ENCODE measurements around the gene PLA2G3.
"Not testable (repeated sequence)": the region's sequence is repeated elsewhere in the genome, so short reads cannot be mapped to it uniquely, and the experiment has no call there.

The PLA2G3 gene

DNA sequence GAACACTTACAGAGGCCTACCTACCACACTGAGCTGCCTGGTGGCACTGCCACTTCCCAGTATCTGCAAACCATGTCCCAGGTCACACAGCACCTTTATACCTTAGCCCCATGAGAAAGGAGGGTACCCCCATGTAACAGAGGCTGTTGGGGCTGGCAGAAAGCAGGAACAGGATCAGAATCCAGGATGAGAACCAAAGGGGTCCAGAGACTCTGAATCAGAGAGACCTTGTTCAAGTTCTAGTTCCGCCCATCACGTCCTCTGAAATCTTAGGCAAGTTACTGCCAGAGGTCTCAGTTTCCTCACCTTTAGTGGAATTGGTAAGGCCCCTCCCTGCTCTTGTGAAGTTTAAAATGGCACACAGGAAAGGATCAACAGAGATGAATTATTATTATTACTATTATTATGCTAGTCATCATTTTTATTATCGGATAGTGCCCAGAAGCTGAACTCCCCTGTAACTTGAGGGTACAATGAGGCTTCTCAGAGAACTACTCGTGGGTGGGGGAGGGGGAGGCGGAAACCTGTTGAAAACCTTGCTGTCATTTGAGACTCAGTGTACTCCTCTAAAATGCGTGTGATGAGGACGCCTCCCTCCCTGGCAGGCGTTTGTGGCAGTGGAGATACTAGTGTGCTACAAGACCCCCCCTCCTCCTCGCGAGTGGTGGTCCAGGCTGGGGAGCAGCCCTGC is 42.2 kb downstream of the PLA2G3 start:
- no peak for DNase-seq

- not testable (repeated sequence) for DNase-seq
Measured at GRCh38 chr22:31097539-31097938, 42.8 kb downstream of the PLA2G3 start.

GRCh38 chr22:31096657-31097279 is 43.5 kb downstream of the PLA2G3 start:
- DNase-seq, result no peak

GRCh38 chr22:31095637-31096249 is 44.6 kb downstream of the PLA2G3 start:
- DNase-seq, result no peak

- no peak for DNase-seq
Measured at GRCh38 chr22:31094741-31095140, 45.6 kb downstream of the PLA2G3 start.

GRCh38 chr22:31094021-31094551 is 46.2 kb downstream of the PLA2G3 start:
- peak; percentile 11 for DNase-seq

- peak; percentile 44 for DNase-seq
Measured at GRCh38 chr22:31093086-31093850, 47.0 kb downstream of the PLA2G3 start.

DNA sequence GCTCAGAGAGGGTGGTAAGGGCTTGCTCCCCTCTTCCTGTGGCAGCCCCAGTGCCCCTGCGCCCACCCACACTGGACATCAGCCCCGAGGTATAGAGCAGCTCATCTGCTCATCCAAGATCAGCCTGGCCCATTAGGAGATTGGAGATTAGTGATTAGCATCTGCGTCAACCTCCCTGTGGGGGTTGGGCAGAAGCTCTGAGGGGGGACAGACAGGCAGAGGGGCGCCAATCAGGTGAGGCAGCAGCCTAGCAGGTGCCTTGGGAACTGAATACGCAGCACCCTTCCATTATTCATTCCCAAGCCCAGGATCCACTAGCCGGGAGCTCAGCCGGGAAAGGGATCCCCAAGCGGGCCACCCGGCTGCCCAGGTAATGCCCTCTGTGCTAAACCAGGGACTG is 48.1 kb downstream of the PLA2G3 start:
- DNase-seq, result no peak

- no peak for DNase-seq
Measured at GRCh38 chr22:31091106-31091975, 49.0 kb downstream of the PLA2G3 start.

DNA sequence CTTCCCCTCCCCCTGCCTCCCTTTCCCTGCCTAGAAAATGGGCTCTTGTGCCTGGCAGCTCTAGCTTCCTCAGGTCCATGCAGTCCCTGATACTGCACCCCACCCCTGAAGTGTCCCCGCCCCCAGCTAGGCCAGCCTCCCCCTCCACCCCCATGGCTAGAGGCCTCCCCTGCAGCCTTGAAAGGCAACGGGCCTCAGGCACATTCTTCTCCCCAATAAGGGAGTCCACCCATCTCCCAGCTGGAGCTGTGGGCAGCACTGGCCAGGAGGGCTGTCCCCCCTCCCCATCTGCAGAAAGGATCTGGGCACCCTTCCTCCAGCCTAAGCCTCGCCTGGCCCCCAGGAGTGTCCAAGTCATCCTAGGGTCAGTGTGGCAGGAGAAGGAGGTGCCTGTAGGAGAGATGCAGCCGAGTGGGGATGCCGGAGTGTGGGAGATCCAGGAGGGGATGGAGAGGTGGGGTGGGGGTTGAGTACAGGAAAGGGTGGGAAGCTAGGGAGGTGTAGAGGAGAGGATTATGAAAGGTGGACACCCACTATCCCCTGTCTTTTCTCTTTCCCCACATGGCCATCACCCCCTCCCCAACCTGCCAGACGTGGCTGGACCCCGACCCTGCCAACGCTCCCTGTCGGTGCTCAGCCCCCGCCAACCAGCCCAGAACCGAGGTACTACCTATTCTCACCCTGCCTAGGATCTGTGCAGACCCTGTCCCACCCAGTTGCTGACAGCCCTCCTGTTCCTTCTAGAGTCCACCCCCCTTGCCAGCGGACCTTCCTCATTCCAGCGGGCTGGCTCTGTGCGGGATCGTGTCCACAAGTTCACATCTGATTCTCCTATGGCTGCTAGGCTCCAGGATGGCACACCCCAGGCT is 49.9 kb downstream of the PLA2G3 start:
- DNase-seq, result no peak

DNA sequence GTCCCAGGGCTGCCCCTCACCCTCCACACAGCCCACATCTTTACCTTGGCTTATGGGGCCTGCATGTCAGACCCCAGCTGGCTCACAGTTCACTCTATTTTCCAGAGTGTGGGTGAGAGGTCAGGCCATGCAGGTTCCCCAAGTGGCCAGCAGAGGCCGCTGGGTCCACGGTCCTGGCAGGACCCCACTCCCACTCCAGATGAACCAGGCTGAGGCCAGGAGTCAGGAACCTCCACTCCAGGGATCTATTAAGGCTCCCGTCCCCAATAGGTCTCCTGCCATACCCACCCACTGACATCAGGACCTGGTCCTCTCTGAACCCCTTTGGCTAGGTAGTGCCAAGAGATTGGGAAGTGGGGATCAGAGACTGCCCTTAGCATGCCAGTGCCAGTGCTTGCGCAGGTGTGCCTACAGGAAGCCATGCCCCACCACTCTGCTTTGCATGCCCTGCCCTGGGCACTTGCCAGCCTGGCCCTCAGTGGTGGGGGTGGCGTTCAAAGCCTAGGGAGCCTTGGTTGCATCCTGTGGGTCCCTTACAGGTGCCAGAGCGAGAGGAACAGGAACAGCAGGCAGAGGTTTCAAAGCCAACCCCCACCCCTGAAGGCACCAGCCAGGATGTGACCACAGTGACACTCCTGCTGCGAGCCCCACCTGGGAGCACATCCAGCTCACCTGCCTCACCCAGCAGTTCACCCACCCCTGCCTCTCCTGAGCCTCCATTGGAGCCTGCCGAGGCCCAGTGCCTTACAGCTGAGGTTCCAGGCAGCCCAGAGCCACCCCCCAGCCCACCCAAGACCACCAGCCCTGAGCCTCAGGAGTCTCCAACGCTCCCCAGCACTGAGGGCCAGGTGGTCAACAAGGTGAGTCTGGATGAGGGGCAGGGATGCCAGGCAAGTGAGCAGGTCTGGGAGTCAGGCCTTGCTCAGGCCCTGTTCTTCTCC is 50.9 kb downstream of the PLA2G3 start:
- DNase-seq, result peak; percentile 52

GRCh38 chr22:31088233-31088986 is 51.9 kb downstream of the PLA2G3 start:
- no peak for DNase-seq

GRCh38 chr22:31087744-31088215 is 52.5 kb downstream of the PLA2G3 start:
- DNase-seq, result no peak

- no peak for DNase-seq
Measured at GRCh38 chr22:31086703-31087330, 53.5 kb downstream of the PLA2G3 start.

DNA sequence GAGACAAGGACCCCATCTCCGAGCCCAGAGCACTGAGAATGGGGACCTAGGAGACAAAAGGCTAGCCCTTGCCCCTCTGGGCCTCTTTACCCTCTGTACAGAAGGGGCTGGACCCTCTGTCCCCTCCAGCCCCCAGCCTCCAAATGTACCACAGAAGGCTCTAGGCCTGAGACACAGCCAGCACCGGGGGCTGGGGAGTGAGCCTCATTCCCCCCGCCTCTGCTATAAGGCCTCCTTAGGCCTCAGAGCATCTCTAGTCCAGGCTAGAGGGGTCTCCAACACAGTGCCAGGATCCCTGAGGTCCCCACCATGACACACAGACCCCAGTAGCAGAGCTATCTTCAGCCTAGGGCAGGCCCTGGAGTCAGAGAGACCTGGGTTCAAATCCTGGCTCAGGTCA is 54.4 kb downstream of the PLA2G3 start:
- no peak for DNase-seq

- peak; percentile 80 for DNase-seq
Measured at GRCh38 chr22:31085493-31085824, 54.8 kb downstream of the PLA2G3 start.

DNA sequence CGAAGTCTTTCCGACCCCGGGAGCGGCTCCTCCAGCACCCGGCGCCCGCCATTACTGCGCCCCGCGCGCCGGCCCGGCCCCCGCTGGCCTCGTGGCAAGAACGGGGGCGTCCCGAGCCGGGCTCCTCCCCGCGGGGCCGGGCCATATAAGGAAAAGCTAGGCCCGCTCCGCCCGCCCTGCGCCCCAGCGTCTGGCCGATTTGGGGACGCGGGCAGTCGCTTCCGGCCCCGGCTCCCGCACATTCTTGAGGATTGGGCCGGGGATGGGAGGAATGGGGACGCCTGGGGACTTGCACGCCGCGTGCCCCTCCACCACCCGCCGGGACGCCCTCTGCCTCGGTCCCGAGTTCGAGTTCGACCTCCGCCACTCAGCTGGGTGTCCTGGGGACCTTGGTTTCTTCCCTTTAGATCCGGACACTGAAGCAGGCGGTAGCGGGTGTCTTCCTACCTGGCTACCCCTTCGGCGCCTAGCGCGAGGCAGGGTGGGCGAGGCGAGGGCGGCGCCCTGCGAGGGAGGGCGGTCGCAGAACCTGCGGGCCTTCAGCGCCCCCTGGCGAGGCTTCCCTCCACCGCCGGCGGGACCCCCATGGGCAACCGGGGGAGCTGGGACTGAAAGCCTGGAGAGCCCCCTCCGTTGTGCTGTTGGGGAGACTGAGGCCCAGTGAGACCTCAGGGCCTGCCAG is 55.4 kb downstream of the PLA2G3 start:
- peak; percentile 80 for DNase-seq

All from midbrain (tissue), 1 donor.